Superior temporal gyrus (tissue), 1 donor: ENCODE results near the gene RBMS1.

Experiments used
- DNase-seq: peaks from one replicate; pipeline ENCODE4 v3.0.0-alpha.2; 2016; ENCODE audit errors: extremely low spot score

RBMS1 gene

DNA sequence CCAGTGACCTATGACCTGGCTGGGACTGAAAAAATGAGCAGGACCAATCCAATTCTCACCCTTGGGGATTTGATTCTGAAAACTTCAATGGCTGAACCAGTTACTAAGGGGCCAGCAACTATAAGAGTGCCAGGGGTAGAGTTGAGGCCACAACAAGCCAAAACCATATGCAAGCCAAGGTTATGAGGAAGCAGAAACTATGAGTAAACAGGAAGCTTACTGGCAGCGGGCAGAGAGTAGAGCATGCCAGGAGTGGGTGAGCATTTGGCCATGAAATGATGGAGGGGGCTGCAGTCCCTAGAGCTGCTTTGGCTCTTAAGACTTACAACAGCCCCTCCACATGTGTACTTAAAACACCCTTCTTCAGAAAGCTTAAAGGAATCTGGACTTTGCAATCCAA is 82.4 kb downstream of the RBMS1 start:
- no peak for DNase-seq

DNA sequence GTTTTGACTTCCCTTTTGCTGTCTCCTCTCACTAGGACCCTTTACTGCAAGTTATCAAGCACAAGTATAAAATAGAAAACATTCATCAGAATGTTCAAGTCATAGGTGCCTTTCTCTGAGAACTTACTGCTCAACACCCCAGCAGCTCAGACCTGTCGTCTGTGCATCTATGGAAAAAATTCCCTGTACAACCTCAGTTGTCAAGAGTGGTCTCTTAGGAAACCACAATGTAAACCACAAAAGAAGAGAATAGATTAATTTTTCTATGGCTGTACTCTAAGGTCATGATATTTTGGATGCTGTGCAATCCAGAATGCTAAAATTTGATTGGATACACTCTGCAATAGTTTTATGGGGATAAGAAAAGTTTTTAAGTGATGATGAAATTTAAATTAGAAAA is 84.1 kb downstream of the RBMS1 start:
- DNase-seq, result no peak

DNA sequence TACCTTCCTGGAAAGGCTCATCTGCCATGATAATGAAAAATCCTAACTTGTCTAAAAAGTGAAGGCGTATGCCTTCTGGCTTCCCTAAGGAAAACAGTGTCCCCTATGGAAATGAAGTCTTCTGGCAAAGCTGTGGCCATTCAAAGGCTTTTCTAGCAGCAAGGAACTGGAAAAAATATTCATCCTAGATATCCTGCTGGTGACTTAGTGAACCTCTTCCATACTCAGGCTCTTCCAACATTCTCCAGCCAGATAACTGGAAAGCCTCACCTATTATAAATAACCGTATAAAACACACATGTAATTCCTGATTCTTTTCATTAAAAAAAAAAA is 84.7 kb downstream of the RBMS1 start:
- peak; percentile 53 for DNase-seq

DNA sequence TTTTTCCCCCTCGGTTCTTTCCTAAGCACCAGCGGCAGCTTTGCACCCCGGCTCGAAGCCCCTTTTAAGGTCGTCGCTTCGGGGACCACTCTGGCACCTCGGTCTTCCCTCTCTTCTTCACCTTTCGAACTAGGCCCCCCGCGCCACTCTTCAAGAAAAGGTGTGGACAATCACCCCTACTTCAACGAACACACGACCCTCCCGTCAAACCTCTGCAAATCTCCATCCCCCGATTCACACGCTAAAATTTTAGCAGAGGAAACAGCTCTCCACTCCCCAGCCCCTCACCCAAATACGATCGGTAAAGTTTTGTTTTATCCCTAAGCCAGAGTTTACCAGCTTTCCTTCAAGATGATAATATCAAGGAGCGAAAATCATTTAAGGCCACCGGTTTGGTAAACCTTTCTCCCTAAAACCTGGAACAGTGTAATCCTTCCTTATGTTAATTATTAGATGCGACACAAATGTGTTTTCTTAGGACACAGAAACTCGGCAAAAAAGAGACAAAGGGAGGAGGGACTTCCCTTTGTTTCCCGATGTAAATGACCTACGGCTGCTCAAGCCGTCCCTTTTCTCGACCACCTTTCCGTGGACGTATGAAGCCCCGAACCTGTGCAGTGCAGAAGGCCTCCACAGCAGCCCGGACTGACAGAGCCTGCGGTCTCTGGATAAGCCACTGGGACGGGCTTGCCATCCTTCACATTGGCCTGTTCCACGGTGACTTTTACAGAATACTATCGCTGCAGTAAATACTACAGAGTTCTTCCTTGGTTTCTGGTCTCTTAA is 85.2 kb downstream of the RBMS1 start:
- DNase-seq, result no peak

DNA sequence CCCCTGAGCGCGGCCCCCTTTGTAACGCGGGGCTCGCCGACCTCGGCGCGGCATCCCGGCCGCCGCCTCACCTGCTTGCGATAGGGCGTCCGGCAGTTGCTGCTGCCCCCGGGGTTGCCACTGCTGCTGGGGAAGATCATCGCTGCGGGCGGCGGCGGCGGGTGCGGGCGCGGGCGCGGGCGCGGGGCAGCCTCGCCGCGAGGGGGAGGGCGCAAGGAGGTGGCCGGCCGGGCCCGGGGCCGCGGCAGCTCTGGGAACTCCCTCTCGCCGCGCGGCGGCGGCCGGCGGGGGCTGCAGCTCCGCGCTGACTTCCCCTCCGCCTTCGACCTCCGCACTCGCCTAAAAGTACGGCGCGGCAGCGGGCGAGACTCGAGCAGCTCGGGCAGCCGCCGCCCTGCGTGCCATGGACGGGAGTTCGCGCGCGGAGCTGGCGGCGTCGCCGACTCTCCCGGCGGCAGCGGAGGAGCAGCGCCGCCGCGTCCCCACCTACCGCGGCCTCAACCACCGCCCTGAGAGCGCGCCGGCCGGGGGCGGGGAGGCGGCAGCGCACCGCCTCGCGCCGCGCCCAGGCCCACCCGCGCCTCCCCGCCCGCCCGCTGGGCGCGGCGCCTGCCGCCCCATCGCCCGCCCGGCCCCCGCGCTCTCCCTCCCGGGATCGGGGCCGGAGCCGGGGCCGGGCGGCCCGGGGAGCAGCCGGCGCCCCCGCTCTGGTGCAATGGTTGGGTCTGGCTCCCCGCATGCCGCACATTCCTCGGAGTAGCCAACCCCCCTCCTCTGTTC is 86.0 kb downstream of the RBMS1 start:
- no peak for DNase-seq

- peak; percentile 56 for DNase-seq
Observed at GRCh38 chr2:160406591-160407392, 86.8 kb downstream of the RBMS1 start.

- no peak for DNase-seq
Observed at GRCh38 chr2:160405077-160405867, 88.3 kb downstream of the RBMS1 start.

DNA sequence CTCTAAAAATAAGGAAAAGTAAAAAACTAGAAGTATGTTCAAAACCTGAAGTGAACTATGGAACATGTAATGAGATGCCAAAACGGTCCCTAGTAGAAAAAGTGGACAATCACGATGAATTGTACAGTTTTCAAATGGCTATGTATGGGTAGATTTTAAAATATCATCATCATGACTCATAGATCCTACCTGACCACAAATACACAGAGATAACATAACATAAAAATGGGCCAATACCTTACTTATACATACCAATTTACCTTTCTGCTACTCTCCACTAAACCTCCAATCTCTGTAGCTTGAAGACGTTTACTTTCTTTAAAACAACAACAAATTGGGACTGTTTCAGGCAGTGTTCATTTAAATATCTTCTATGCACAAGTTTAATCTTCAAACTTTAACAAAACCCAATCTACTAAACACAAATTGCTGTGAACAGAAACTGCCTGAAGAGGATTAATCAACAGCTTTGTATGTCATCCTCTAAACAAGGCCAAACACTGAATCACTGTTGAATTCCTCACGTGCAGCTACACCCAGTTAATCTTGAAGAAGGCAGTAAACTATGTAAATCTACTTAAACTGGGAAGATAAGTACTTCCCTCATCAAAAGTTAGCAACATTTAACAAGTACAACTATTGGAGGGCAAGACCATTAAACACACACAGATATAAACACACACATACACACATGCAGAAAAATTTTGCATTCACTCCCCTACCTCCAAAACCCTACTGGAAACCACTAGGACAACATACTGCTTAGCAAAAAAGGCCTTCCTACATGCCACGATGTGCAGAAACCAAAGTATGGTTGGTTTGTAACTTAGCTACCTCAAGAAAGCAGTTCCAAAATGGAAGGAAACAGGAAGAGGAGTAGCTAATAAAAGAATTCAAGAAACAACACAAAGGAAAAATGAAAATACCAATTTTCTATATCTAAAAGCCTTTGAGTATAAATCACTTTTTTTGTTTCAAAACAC is 90.3 kb downstream of the RBMS1 start:
- no peak for DNase-seq

DNA sequence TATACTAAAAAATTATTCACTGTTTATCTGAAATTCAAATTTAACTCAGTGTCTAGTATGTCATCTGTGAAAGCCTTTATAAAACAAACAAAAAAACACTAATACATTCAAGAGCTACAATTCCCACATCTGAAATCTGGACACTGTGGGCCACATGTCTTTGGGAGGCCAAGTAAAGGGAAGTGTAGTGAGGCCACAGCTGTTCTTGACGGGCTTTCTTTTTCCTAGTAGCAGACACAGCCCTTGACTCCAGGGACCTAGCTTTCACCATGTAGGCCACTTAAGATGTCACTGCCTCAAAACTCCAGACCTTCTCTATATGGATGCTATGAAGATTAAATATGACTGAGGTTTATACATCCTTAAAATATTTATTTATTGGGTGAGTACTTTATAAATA is 91.1 kb downstream of the RBMS1 start:
- no peak for DNase-seq

GRCh38 chr2:160401895-160402294 is 91.7 kb downstream of the RBMS1 start:
- DNase-seq, result no peak

- no peak for DNase-seq
Observed at GRCh38 chr2:160399880-160400279, 93.7 kb downstream of the RBMS1 start.

DNA sequence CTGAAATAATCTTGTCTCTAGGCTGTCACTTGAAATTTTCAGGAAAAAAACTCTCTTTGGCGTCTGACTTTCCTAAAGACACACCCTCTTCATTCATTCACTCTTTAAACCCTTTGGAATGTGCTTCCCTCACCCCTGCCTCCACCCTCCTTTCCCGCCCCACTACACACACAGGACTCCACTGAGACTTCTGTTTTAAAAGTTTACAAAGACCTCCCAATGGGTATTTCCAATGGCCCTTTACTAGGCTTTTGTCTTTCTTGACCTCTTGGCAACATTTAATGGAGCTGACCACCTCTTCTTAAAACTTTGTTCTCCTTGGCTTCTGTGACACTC is 96.1 kb downstream of the RBMS1 start:
- no peak for DNase-seq

DNA sequence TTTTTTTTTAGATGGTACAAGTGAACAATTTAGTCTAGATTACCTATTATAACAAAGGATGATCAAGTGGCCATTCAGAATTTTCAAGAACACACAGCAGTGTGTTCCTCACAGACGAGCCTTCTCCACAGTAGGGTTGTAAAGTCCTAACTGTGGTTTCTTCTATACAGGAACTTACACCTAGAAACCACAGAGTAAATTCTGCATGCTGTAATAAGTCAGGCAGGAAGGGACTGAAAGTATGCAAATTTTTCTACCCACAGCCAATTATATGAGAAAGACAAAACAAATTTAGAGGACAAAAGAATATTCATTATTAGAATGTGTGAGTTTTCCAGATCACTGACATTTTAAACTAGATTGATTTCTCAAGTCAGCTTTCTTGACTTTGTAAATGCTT is 99.5 kb downstream of the RBMS1 start:
- no peak for DNase-seq

- no peak for DNase-seq
Observed at GRCh38 chr2:160392201-160392600, 101.4 kb downstream of the RBMS1 start.

GRCh38 chr2:160390544-160391455 is 102.8 kb downstream of the RBMS1 start:
- no peak for DNase-seq

DNA sequence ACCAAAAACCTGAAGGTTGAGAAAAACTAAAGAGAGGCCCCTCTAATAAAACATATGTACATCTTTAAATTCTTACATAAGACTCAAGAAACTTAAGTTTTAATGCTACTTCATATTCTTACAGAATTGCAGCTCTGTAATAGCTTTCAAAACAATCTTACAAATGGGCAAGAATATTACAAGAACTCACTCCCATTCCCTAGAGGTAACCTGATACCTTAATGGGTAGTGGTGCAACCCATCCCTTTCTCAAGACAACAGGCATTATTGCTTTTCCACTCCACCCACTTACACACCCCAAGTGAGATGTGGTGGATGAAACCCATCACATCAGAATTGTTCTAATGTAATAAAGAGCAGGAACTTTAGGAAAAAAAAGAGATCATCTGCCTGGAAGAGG is 103.7 kb downstream of the RBMS1 start:
- DNase-seq, result no peak

DNA sequence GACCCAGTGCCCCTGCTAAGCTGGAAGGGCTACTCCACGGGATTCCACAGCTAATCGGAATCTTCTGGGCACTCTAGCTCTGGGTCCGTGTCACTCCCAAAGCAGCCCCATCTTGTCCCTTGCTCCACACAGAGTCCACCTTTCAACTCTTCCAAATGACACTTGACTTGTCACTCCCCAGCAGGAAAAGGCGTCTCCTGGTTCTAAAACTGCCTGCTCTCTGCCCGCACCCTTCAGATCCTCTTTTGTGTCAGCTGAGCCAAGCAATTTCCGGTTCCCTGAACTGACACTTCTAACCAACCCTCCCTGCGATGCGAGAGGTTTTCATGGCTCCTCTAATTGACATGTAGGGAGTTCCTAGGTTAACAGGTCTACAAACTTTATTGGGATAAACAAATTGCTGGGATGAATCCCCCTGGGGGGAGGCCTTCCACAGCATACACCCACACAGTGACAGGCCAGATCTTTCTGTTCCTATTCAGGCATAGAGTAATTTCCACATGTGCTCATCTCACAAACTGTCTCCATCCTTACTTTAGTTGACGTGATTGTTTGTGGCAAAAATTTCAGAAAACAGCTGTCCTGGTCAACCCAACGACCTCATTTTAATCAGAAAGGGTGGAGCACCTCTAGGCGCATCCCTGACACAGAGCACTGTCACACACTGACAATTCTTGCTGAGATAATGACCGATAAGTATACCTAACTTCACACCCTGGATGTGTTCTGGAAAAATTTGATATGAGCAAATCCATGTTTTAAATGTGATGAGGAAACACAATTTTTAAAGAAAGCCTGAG is 104.9 kb downstream of the RBMS1 start:
- no peak for DNase-seq

- DNase-seq, result peak; percentile 50
Observed at GRCh38 chr2:160387558-160388262, 105.9 kb downstream of the RBMS1 start.
